Trophoblast cell (in vitro differentiated cells and primary cell): Measurements from ENCODE around the gene DHX30.
A peak's percentile ranks its signal among the peaks of the same experiment; 100 is the strongest.

Experiments
- DNase-seq, 2 donors: peaks; one replicate each; pipeline ENCODE4 v3.0.0-alpha.2; 2016
- H2AFZ ChIP-seq: 2 replicates; pipeline ENCODE4 v1.6.1; 2013; ENCODE audit warnings: low read length, moderate library complexity, mild to moderate bottlenecking; ENCODE audit not compliant: insufficient read depth, poor library complexity
- H2AK5ac ChIP-seq: 2 replicates; pipeline ENCODE4 v1.6.1; 2013; ENCODE audit warnings: mild to moderate bottlenecking, low read length
- H2BK120ac ChIP-seq: 2 replicates; pipeline ENCODE4 v1.6.1; 2013; ENCODE audit warnings: low read length, mild to moderate bottlenecking, moderate library complexity; ENCODE audit not compliant: insufficient read depth, poor library complexity
- H2BK12ac ChIP-seq: 2 replicates; pipeline ENCODE4 v1.6.1; 2013; ENCODE audit warnings: mild to moderate bottlenecking, low read length, moderate library complexity
- H2BK5ac ChIP-seq: 2 replicates; pipeline ENCODE4 v1.6.1; 2013; ENCODE audit warnings: low read length, low read depth, moderate library complexity, mild to moderate bottlenecking; ENCODE audit not compliant: poor library complexity
- H3K14ac ChIP-seq: 2 replicates; pipeline ENCODE4 v1.6.1; 2013; ENCODE audit warnings: mild to moderate bottlenecking, low read length
- H3K18ac ChIP-seq: 2 replicates; pipeline ENCODE4 v1.6.1; 2013; ENCODE audit warnings: mild to moderate bottlenecking, low read length
- H3K23ac ChIP-seq: 2 replicates; pipeline ENCODE4 v1.6.1; 2013; ENCODE audit warnings: low read length
- H3K27ac ChIP-seq: 2 replicates; pipeline ENCODE4 v1.5.1; 2013; ENCODE audit warnings: low read depth, mild to moderate bottlenecking, inconsistent platforms, low read length, moderate library complexity
- H3K27me3 ChIP-seq: 2 replicates; pipeline ENCODE4 v1.6.1; 2013; ENCODE audit warnings: inconsistent platforms, mild to moderate bottlenecking, low read length, moderate library complexity; ENCODE audit not compliant: insufficient read depth
- H3K36me3 ChIP-seq, 2 experiments: 1 replicate in 1 of 2; 2 replicates in 1 of 2; pipeline ENCODE4 v1.6.1; 2013; ENCODE audit warnings: low read length in 2 of 2, mild to moderate bottlenecking in 2 of 2, moderate library complexity in 1 of 2; ENCODE audit not compliant: insufficient read depth in 2 of 2, control insufficient read depth in 1 of 2
- H3K4ac ChIP-seq: 2 replicates; pipeline ENCODE4 v1.6.1; 2013; ENCODE audit warnings: low read depth, mild to moderate bottlenecking, low read length, moderate library complexity
- H3K4me1 ChIP-seq, 2 experiments: 1 replicate in 1 of 2; 2 replicates in 1 of 2; pipeline ENCODE4 v1.6.1; 2013; ENCODE audit warnings: low read length in 2 of 2, mild to moderate bottlenecking in 2 of 2, moderate library complexity in 1 of 2; ENCODE audit not compliant: insufficient read depth in 2 of 2, control insufficient read depth in 1 of 2
- H3K4me2 ChIP-seq: 2 replicates; pipeline ENCODE4 v1.6.1; 2013; ENCODE audit warnings: inconsistent platforms, mild to moderate bottlenecking, low read length, moderate library complexity
- H3K4me3 ChIP-seq: 2 replicates; pipeline ENCODE4 v1.5.1; 2013; ENCODE audit warnings: mild to moderate bottlenecking, low read depth, low read length, inconsistent platforms
- H3K79me1 ChIP-seq: one replicate; pipeline ENCODE4 v1.6.1; 2013; ENCODE audit warnings: low read length
- H3K79me2 ChIP-seq: 2 replicates; pipeline ENCODE4 v1.6.1; 2013; ENCODE audit warnings: low read length, mild to moderate bottlenecking; ENCODE audit not compliant: control insufficient read depth, insufficient read depth, poor library complexity
- H3K9ac ChIP-seq: 2 replicates; pipeline ENCODE4 v1.6.1; 2013; ENCODE audit warnings: mild to moderate bottlenecking, low read length
- H3K9me3 ChIP-seq: 2 replicates; pipeline ENCODE4 v1.6.1; 2013; ENCODE audit warnings: low read depth, mild to moderate bottlenecking, control low read depth, inconsistent platforms, low read length; ENCODE audit not compliant: insufficient read depth
- H4K12ac ChIP-seq: 2 replicates; pipeline ENCODE4 v1.6.1; 2013; ENCODE audit warnings: low read depth, mild to moderate bottlenecking, low read length, moderate library complexity
- H4K8ac ChIP-seq: 2 replicates; pipeline ENCODE4 v1.6.1; 2013; ENCODE audit warnings: low read depth, mild to moderate bottlenecking, low read length, moderate library complexity
- H4K91ac ChIP-seq: one replicate; pipeline ENCODE4 v1.6.1; 2013; ENCODE audit warnings: low read depth, mild to moderate bottlenecking, low read length, moderate library complexity
- WGBS: extraction: QIAGEN DNeasy Blood & Tissue Kit; methylation state at CpG from one replicate; pipeline ENCODE4 v1.1.7; 2013; ENCODE audit warnings: missing lambda C conversion rate; ENCODE audit not compliant: insufficient read length, insufficient coverage; ENCODE audit errors: extremely low coverage; 5-methylcytosine and 5-hydroxymethylcytosine counted together

DHX30 gene

GRCh38 chr3:47794544-47794943 is 8.4 kb upstream of the DHX30 start:
- no CpG with 5 or more reads among the region's 4 CpGs for WGBS
- H3K27ac ChIP-seq = no peak overlapping the region
- H3K79me2 ChIP-seq = no peaks in the 10 kb centered on the region
- no peaks in the 10 kb centered on the region for H3K9me3 ChIP-seq
- no peak overlapping the region for H2AFZ ChIP-seq
- H2AK5ac ChIP-seq = no peak overlapping the region
- no peaks in the 10 kb centered on the region for H3K27me3 ChIP-seq
- no peak overlapping the region for H3K14ac ChIP-seq
- no peak overlapping the region for H3K18ac ChIP-seq
- H3K36me3 ChIP-seq = no peaks in the 10 kb centered on the region
- no peaks in the 10 kb centered on the region for H3K79me1 ChIP-seq
- no peak overlapping the region for H2BK12ac ChIP-seq
- no peak overlapping the region for H3K9ac ChIP-seq
- H3K4me2 ChIP-seq = no peak overlapping the region
- no peak overlapping the region for H4K91ac ChIP-seq
- H3K4me3 ChIP-seq = no peak overlapping the region
- no peak overlapping the region for H3K23ac ChIP-seq
- H3K4ac ChIP-seq = no peak overlapping the region
- DNase-seq = no peak
- H4K12ac ChIP-seq = no peak overlapping the region
- no peak overlapping the region for H2BK120ac ChIP-seq
- H2BK5ac ChIP-seq = no peak overlapping the region
- H4K8ac ChIP-seq = no peak overlapping the region
- H3K4me1 ChIP-seq = no peaks in the 10 kb centered on the region

GRCh38 chr3:47799733-47800132 is 3.2 kb upstream of the DHX30 start:
- H3K4me2 ChIP-seq = no peak overlapping the region
- no peaks in the 10 kb centered on the region for H3K9me3 ChIP-seq
- no peak overlapping the region for H2BK120ac ChIP-seq
- peak in 1 of 2 donors; percentile 21 for DNase-seq
- no peak overlapping the region for H3K14ac ChIP-seq
- peaks cover 3 to 4% of the 10 kb centered on the region in 2 experiments for H3K4me1 ChIP-seq
- H3K9ac ChIP-seq = no peak overlapping the region
- H3K79me1 ChIP-seq = peaks cover 16% of the 10 kb centered on the region
- no peaks in the 10 kb centered on the region for H3K36me3 ChIP-seq
- no peak overlapping the region for H2AK5ac ChIP-seq
- H2BK5ac ChIP-seq = no peak overlapping the region
- H3K79me2 ChIP-seq = peaks cover 10% of the 10 kb centered on the region
- H3K18ac ChIP-seq = no peak overlapping the region
- H4K12ac ChIP-seq = no peak overlapping the region
- H3K27me3 ChIP-seq = no peaks in the 10 kb centered on the region
- WGBS = no CpG with 5 or more reads among the region's 4 CpGs
- no peak overlapping the region for H3K4me3 ChIP-seq
- H2BK12ac ChIP-seq = no peak overlapping the region
- no peak overlapping the region for H3K27ac ChIP-seq
- H4K91ac ChIP-seq = no peak overlapping the region
- no peak overlapping the region for H3K23ac ChIP-seq
- H4K8ac ChIP-seq = no peak overlapping the region
- no peak overlapping the region for H3K4ac ChIP-seq
- no peak overlapping the region for H2AFZ ChIP-seq

- Histone ChIP-seq H3K36me3 (peaks cover 6 to 14% of the 10 kb centered on the region in 2 experiments), H3K79me2 (peaks cover 10% of the 10 kb centered on the region), H2BK5ac (peak overlapping the region; percentile 49)
Measured at GRCh38 chr3:47803480-47804025, 615 bp downstream of the DHX30 start.

GRCh38 chr3:47804577-47804976 is 1.6 kb downstream of the DHX30 start:
- Histone ChIP-seq H3K4me2 (no peak overlapping the region), H3K9me3 (no peaks in the 10 kb centered on the region), H3K27ac (no peak overlapping the region), H3K79me1 (peaks cover 20% of the 10 kb centered on the region), H3K36me3 (peaks cover 10 to 18% of the 10 kb centered on the region in 2 experiments), H2BK5ac (no peak overlapping the region), H3K79me2 (peaks cover 10% of the 10 kb centered on the region), H4K8ac (no peak overlapping the region), H4K12ac (no peak overlapping the region), H2AFZ (no peak overlapping the region), H4K91ac (peak overlapping the region; percentile 19), H2BK12ac (no peak overlapping the region), H3K9ac (no peak overlapping the region), H2BK120ac (no peak overlapping the region), H3K27me3 (no peaks in the 10 kb centered on the region), H3K23ac (no peak overlapping the region), H3K4me3 (no peak overlapping the region), H3K4me1 (peaks cover 3 to 4% of the 10 kb centered on the region in 2 experiments), H3K18ac (no peak overlapping the region), H3K4ac (no peak overlapping the region), H2AK5ac (no peak overlapping the region), H3K14ac (no peak overlapping the region)
- peak; percentile 87 to 97 for DNase-seq
- no CpG with 5 or more reads among the region's 1 CpG for WGBS

More at GRCh38 chr3:47803480-47804025, 615 bp downstream of the DHX30 start:
- Histone ChIP-seq H3K27ac (peak overlapping the region; percentile 99), H3K27me3 (no peaks in the 10 kb centered on the region), H4K91ac (peak overlapping the region; percentile 97), H3K79me1 (peaks cover 20% of the 10 kb centered on the region), H3K18ac (peak overlapping the region; percentile 98), H3K4ac (peak overlapping the region; percentile 71), H4K8ac (peak overlapping the region; percentile 91), H3K9me3 (no peaks in the 10 kb centered on the region), H2AK5ac (peak overlapping the region; percentile 38), H2BK12ac (no peak overlapping the region), H3K4me1 (peaks cover 3 to 4% of the 10 kb centered on the region in 2 experiments), H3K23ac (no peak overlapping the region), H3K9ac (peak overlapping the region; percentile 75), H4K12ac (peak overlapping the region; percentile 99), H3K4me3 (peak overlapping the region; percentile 91), H2BK120ac (peak overlapping the region; percentile 14), H3K4me2 (peak overlapping the region; percentile 88), H3K14ac (peak overlapping the region; percentile 72), H2AFZ (peak overlapping the region; percentile 98)
- peak; percentile 69 to 78 for DNase-seq
- WGBS = no CpG with 5 or more reads among the region's 20 CpGs
